Gastroesophageal sphincter (tissue), 3 donors: ENCODE results near the gene ZNF546.

Experiments
- EP300 ChIP-seq: sonication (generic); formaldehyde crosslinking; IDR thresholded peaks from one replicate; pipeline ENCODE4 v1.6.1; 2017; ENCODE audit warnings: antibody characterized with exemption, mild to moderate bottlenecking
- POLR2A ChIP-seq, 2 donors: fragments of 450-650 bp; IDR thresholded peaks; one replicate each; pipeline ENCODE4 v1.6.1; 2017; ENCODE audit warnings: antibody characterized with exemption in 2 of 2, mild to moderate bottlenecking in 2 of 2, moderate library complexity in 1 of 2
- POLR2AphosphoS5 ChIP-seq: sonication (generic); formaldehyde crosslinking; IDR thresholded peaks from one replicate; pipeline ENCODE4 v1.6.1; 2017; ENCODE audit warnings: antibody characterized with exemption
- TF ChIP-seq, protein P1 (sequence below), 4 experiments: fragments of 200-600 bp in 2 of 4; fragments of 450-650 bp in 2 of 4; sonication (generic) in 1 of 4; IDR thresholded peaks; one replicate each; pipeline ENCODE4 v1.5.1; 2017 to 2019; ENCODE audit warnings: antibody characterized with exemption in 4 of 4, mild to moderate bottlenecking in 2 of 4, moderate library complexity in 2 of 4

DNA sequence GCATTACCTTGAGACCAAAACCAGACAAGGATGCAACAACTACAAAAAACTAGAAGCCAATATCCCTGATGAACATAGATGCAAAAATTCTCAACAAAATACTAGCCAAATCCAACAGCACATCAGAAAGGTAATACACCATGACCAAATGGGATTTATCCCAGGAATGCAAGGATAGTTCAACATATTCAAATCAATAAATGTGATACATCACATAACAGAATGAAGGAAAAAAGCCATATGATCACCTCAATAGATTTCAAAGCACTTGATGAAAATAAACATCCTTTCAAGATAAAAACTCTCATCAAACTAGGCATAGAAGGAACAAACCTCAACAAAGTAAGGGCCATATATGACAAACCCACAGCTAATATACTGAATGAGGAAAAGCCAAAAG lies 10.2 kb upstream of the ZNF546 start:
- TF ChIP-seq, protein P1, sequence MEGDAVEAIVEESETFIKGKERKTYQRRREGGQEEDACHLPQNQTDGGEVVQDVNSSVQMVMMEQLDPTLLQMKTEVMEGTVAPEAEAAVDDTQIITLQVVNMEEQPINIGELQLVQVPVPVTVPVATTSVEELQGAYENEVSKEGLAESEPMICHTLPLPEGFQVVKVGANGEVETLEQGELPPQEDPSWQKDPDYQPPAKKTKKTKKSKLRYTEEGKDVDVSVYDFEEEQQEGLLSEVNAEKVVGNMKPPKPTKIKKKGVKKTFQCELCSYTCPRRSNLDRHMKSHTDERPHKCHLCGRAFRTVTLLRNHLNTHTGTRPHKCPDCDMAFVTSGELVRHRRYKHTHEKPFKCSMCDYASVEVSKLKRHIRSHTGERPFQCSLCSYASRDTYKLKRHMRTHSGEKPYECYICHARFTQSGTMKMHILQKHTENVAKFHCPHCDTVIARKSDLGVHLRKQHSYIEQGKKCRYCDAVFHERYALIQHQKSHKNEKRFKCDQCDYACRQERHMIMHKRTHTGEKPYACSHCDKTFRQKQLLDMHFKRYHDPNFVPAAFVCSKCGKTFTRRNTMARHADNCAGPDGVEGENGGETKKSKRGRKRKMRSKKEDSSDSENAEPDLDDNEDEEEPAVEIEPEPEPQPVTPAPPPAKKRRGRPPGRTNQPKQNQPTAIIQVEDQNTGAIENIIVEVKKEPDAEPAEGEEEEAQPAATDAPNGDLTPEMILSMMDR (IDR thresholded peaks at IDR 0.05): no peak
- no peak for TF ChIP-seq POLR2A (IDR thresholded peaks at IDR 0.05)
- no peak for TF ChIP-seq EP300
- no peak for TF ChIP-seq POLR2AphosphoS5
